Psoas muscle (tissue), 8 donors: ENCODE measurements around the gene RBMS3. TPM values are rescaled to one million over a fixed set of nuclear protein-coding genes. Genes with fewer than 3 reads are reported as not detected.

Experiments
- ATAC-seq, 4 donors: fragments of 200-7000 bp; cut with Tn5 transposase; one replicate each; pipeline ENCODE4 v1.9.1; 2020; ENCODE audit warnings: moderate library complexity in 3 of 4, mild to moderate bottlenecking in 2 of 4
- DNase-seq, 2 donors: peaks; one replicate each; pipeline ENCODE4 v3.0.0-alpha.2; 2020
- H3K27ac ChIP-seq: fragments of 200-600 bp; one replicate; pipeline ENCODE4 v1.8.0; 2022
- H3K27me3 ChIP-seq, 3 donors: fragments of 200-600 bp in 1 of 3; one replicate each; pipeline versions ENCODE4 v1.6.1 to v1.8.0; 2013 to 2022; ENCODE audit warnings: low read length in 2 of 3, mild to moderate bottlenecking in 2 of 3, moderate library complexity in 1 of 3; ENCODE audit not compliant: insufficient read depth in 3 of 3
- H3K36me3 ChIP-seq, 2 donors: fragments of 200-600 bp in 1 of 2; one replicate each; pipeline versions ENCODE4 v1.6.1 to v1.8.0; 2013 to 2022; ENCODE audit warnings: low read depth in 1 of 2, mild to moderate bottlenecking in 1 of 2, moderate library complexity in 1 of 2; ENCODE audit not compliant: insufficient read depth in 1 of 2
- H3K4me1 ChIP-seq: fragments of 200-600 bp; one replicate; pipeline ENCODE4 v1.8.0; 2022
- H3K4me3 ChIP-seq: fragments of 200-600 bp; one replicate; pipeline ENCODE4 v1.8.0; 2022; ENCODE audit warnings: mild to moderate bottlenecking
- H3K9me3 ChIP-seq: fragments of 200-600 bp; one replicate; pipeline ENCODE4 v1.8.0; 2022
- WGBS, 3 donors: extraction: QIAGEN DNeasy Blood & Tissue Kit; methylation state at CpG; one replicate each; pipeline versions ENCODE4 v1.1.6 to v1.1.7; 2013; 5-methylcytosine and 5-hydroxymethylcytosine counted together
- intact Hi-C, 2 donors: fragments of 100-400 bp; cut with DNase I; formaldehyde crosslinking; loops; one replicate each; pipeline versions ENCODE4 v1.11.0 to v1.14.2; 2022
- polyA plus RNA-seq, 3 donors: library from polyadenylated mRNA; stranded (reverse); fragments of 200-250 nt; gene quantifications; one replicate each; pipeline ENCODE4 v1.2.3, GENCODE V29; 2013
- total RNA-seq, 4 donors: library from RNA; stranded (reverse); fragmentation: NEBNext Ultra II Directional in 2 of 4; extraction: Animal tissue kit (Norgen Biotek cat#: 25700) in 2 of 4; gene quantifications; one replicate each; pipeline versions ENCODE4 v1.2.1 to v1.2.4, GENCODE V29; 2021 to 2023
- TF ChIP-seq, protein P1 (sequence below): fragments of 200-600 bp; IDR thresholded peaks from one replicate; pipeline ENCODE4 v1.8.0; 2022; ENCODE audit warnings: antibody characterized with exemption
- donor health status: healthy with polysubstance abuse.
- donor health status: DM: no; HTN: no; CAD: no; lungs with moderate emphysema.
- donor health status: Bipolar disorder and iron deficiency.
- donor health status: healthy.
- donor health status: DM: yes; HTN: yes; CAD: no.
- donor health status: DM: no; HTN: no; CAD: no.
- donor health status: DM: no; HTN: no; CAD: no.
- donor health status: DM: yes; HTN: yes; CAD: no.

Gene RBMS3
- total and polyA plus RNA-seq, 7 donors = 3.8 to 34.5 (median 23.5) TPM

DNA sequence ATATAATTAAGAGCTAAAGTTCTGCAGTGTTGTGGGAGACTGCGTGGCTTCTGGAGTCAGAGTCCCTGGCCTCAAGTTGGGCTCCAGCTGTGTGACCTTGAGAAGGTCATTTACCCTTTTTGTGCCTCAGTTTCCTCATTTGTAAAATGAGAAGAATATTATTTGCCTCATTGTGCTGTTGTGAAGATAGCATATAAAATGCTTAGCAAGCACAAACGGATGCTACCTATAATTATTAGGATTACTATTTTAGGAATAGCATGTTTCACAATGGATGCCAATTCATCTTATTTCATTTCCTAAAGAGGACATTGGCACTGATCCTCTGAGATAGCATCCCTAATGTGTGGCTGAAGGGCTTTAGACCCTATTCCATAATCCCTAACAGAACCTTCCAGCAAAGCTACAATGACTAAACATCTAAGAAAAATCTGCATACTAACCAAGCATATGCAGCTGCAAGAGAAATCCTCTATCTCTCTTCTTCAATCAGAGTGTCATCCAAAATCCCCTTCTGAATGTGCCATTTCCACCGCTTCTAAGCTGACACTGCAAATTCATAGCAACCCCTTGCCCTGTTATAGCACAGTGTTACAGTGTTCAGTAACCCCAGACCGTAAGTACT, 148.3 kb downstream of the RBMS3 start:
- Histone ChIP-seq H3K36me3 (no peaks in the 10 kb centered on the region), H3K27ac (peak overlapping the region; percentile 0), H3K27me3 (no peaks in the 10 kb centered on the region), H3K9me3 (no peaks in the 10 kb centered on the region), H3K4me1 (peaks cover 38% of the 10 kb centered on the region), H3K4me3 (no peak overlapping the region)
- WGBS, 3 donors = 47 to 66% (median 54%) methylated on average over 4 of the region's 4 CpGs
- TF ChIP-seq, protein P1, sequence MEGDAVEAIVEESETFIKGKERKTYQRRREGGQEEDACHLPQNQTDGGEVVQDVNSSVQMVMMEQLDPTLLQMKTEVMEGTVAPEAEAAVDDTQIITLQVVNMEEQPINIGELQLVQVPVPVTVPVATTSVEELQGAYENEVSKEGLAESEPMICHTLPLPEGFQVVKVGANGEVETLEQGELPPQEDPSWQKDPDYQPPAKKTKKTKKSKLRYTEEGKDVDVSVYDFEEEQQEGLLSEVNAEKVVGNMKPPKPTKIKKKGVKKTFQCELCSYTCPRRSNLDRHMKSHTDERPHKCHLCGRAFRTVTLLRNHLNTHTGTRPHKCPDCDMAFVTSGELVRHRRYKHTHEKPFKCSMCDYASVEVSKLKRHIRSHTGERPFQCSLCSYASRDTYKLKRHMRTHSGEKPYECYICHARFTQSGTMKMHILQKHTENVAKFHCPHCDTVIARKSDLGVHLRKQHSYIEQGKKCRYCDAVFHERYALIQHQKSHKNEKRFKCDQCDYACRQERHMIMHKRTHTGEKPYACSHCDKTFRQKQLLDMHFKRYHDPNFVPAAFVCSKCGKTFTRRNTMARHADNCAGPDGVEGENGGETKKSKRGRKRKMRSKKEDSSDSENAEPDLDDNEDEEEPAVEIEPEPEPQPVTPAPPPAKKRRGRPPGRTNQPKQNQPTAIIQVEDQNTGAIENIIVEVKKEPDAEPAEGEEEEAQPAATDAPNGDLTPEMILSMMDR = no peak
- intact Hi-C loops = no loop called here
- ATAC-seq (peak in 2 of 4 donors; percentile 37 to 41), DNase-seq (no peak)

GRCh38 chr3:29430558-29430971, 149.7 kb downstream of the RBMS3 start:
- no peak overlapping the region for H3K27ac ChIP-seq

DNA sequence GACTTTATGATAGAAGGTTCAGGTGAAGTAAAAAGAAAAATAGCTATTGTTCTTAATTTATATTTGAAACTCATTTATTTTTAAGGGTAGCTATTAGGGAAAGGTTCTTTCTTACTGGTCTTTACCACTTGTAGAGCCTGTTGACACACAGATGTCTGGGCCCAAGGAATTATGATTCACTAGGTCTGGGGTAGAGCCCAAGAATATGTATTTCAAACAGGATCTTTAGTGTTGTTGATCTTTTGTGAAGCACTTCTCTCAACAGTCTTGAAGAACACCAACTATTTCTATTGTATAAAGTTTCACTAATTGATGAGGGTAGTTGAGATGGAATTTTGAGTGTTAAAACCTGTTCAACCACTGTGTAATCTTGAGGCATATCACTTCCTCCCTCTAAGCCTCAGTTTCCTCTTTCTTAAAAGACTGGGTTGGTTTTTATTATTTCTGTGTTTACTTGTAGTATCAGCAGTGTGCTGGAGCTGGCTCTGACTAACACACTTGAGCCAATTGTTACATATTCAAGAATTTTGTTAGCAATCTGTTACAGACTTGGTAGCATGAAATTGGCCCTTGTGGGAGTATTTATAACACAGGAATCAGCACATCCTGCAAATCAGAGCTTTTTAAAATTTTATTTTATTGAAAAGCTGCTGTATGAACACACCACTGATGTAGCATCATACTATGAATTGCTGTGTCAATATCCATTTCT, 155.9 kb downstream of the RBMS3 start:
- no peaks in the 10 kb centered on the region for H3K9me3 ChIP-seq
- H3K4me3 ChIP-seq = no peak overlapping the region
- peaks cover 0 to 9% of the 10 kb centered on the region in 2 donors for H3K36me3 ChIP-seq
- DNase-seq = no peak
- no peak overlapping the region for H3K27ac ChIP-seq
- TF ChIP-seq, protein P1 = no peak
- peaks cover 7% of the 10 kb centered on the region for H3K4me1 ChIP-seq
- intact Hi-C loops = no loop called here
- no peak for ATAC-seq
- no peaks in the 10 kb centered on the region for H3K27me3 ChIP-seq

More at GRCh38 chr3:29430558-29430971, 149.7 kb downstream of the RBMS3 start:
- 38 to 46% (median 38%) methylated on average over 1 of the region's 1 CpG for WGBS, 3 donors
- TF ChIP-seq, protein P1 = no peak
- Histone ChIP-seq H3K36me3 (peaks cover 0 to 9% of the 10 kb centered on the region in 2 donors), H3K4me3 (no peak overlapping the region), H3K27me3 (no peaks in the 10 kb centered on the region), H3K4me1 (peaks cover 37% of the 10 kb centered on the region), H3K9me3 (no peaks in the 10 kb centered on the region)
- DNase-seq (no peak), ATAC-seq (no peak)
- intact Hi-C loops = no loop called here

DNA sequence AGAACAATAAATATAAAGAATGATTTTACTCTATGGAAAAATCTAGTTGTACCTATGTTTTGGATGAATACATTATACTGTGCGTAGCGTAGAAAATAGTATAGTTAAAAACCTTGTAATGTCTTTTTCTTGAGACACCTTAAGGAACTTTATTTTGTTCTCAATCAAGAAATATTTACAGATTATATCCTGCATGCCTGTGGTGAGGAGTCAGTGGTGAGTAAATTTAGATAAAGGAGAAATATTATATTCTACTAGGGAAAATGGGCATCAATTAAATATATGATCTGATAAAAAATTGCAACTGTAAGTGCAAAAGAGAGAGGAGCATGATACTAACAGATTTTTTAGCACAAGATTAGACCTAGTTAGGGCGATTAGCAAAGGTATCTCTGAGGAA, 157.7 kb downstream of the RBMS3 start:
- 86 to 93% (median 88%) methylated on average over 3 of the region's 3 CpGs for WGBS, 3 donors
- H3K4me3 ChIP-seq = no peak overlapping the region
- peaks cover 0 to 9% of the 10 kb centered on the region in 2 donors for H3K36me3 ChIP-seq
- peaks cover 3% of the 10 kb centered on the region for H3K4me1 ChIP-seq
- H3K27me3 ChIP-seq = no peaks in the 10 kb centered on the region
- H3K27ac ChIP-seq = no peak overlapping the region
- TF ChIP-seq, protein P1 = no peak
- ATAC-seq = no peak
- DNase-seq = no peak
- intact Hi-C loops = no loop called here
- H3K9me3 ChIP-seq = no peaks in the 10 kb centered on the region
